Neural progenitor cell (in vitro differentiated cells): ENCODE data around the gene TBC1D1.

ENCODE experiments used
- CTCF ChIP-seq: fragments of 200-600 bp; sonication (generic); IDR thresholded peaks from 2 replicates; pipeline ENCODE4 v1.5.1; 2017; ENCODE audit warnings: antibody characterized with exemption, mild to moderate bottlenecking
- EZH2 ChIP-seq: fragments of 200-600 bp; sonication (generic); IDR thresholded peaks from 2 replicates; pipeline ENCODE4 v1.6.1; 2017; ENCODE audit warnings: antibody characterized with exemption, mild to moderate bottlenecking, moderate library complexity

DNA sequence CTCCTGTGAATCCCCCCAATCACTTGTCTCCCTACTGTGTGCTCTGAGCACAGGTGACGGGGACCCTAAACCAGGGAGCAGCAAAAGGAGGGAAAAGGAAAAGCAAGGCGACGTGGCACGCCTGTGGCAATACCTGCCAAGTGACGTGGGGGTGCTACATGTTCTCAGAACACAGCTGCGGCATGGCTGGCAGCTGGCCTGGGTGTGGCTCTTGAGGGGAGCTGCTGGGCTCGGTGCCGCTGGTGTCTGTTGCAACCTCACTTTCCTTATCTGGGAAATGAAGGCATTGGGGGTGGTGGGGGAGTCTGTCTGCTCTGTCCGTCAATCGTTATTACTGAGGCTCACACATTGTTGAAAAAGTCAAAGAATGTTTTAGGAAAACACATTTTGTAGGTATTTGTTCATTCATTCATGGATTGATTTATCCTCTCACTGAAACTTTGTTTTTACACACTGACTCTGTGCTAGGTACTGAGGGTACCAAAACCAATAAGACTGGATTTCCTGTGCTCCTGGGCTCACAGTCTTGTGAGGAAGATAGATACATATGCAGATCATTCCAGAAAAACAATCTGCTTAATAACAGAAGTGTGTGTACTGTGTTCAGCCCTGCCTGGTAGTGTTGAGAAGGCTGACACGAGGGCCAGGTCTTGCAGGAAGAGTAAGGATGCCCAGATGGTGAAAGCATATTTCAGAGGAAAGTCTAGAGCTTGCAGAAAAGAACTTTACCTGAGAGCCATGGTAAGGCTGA, 286.9 kb downstream of the TBC1D1 start:
- TF ChIP-seq EZH2 = no peak
- TF ChIP-seq CTCF = no peak
